HG03066 (cell line): ENCODE data around the gene C1orf52.

ENCODE experiments used
- ATAC-seq: cut with Tn5 transposase; IDR thresholded peaks from one replicate; pipeline ENCODE4 v1.9.1; 2021; ENCODE audit warnings: low read depth; ENCODE audit not compliant: unreplicated experiment

C1orf52 gene

GRCh38 chr1:85240643-85241042 lies 18.8 kb downstream of the C1orf52 start:
- no peak for ATAC-seq

GRCh38 chr1:85240174-85240601 lies 19.3 kb downstream of the C1orf52 start:
- no peak for ATAC-seq

GRCh38 chr1:85237613-85238012 lies 21.8 kb downstream of the C1orf52 start:
- ATAC-seq: no peak

- no peak for ATAC-seq
Observed at GRCh38 chr1:85230305-85230977, 29.0 kb downstream of the C1orf52 start.

- ATAC-seq: no peak
Observed at GRCh38 chr1:85229574-85230097, 29.8 kb downstream of the C1orf52 start.

- ATAC-seq: no peak
Observed at GRCh38 chr1:85228972-85229371, 30.5 kb downstream of the C1orf52 start.

GRCh38 chr1:85225624-85226380 lies 33.7 kb downstream of the C1orf52 start:
- no peak for ATAC-seq

- ATAC-seq: no peak
Observed at GRCh38 chr1:85224734-85225623, 34.5 kb downstream of the C1orf52 start.

- no peak for ATAC-seq
Observed at GRCh38 chr1:85224295-85224694, 35.2 kb downstream of the C1orf52 start.

GRCh38 chr1:85223334-85223733 lies 36.1 kb downstream of the C1orf52 start:
- ATAC-seq: no peak

- no peak for ATAC-seq
Observed at GRCh38 chr1:85220756-85221201, 38.7 kb downstream of the C1orf52 start.

- no peak for ATAC-seq
Observed at GRCh38 chr1:85219853-85220610, 39.4 kb downstream of the C1orf52 start.

GRCh38 chr1:85216697-85217096 lies 42.8 kb downstream of the C1orf52 start:
- ATAC-seq: no peak

GRCh38 chr1:85214654-85215053 lies 44.8 kb downstream of the C1orf52 start:
- no peak for ATAC-seq

GRCh38 chr1:85208488-85208887 lies 51.0 kb downstream of the C1orf52 start:
- ATAC-seq: no peak

GRCh38 chr1:85203573-85204171 lies 55.8 kb downstream of the C1orf52 start:
- ATAC-seq: no peak

GRCh38 chr1:85202864-85203255 lies 56.6 kb downstream of the C1orf52 start:
- ATAC-seq: no peak

GRCh38 chr1:85202092-85202863 lies 57.2 kb downstream of the C1orf52 start:
- ATAC-seq: no peak
